Activated CD4-positive, CD25-positive, alpha-beta regulatory T cell treated with anti-CD3 and anti-CD28 coated beads, Interleukin-2, amount 50 U/mL, for 72 hours (primary cell): ENCODE measurements around the gene MAP1B.

ENCODE experiments used
- DNase-seq: peaks from one replicate; pipeline ENCODE4 v3.0.0; 2021

MAP1B gene

DNA sequence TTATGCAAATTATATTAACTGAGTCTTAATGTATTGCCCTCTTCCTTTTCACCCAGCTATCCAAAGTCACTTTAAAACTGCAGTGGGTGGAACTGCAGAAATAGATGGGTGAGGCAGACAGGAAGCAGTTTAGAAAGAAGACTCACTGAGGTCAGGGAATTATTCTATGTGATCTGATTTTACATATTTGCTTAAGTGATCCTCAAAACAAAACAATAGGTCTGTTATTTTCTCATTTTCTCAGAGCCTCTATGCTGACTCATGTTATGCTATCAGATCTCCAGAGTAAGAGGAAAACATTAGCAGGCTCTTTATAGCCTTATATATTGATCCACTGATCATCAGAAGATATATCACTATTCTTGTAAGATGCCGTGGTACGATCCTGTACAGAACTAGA lies 149.3 kb downstream of the MAP1B start:
- no peak for DNase-seq
